T-helper 17 cell (primary cell): Measurements from ENCODE around the gene DAAM2. TPM values are rescaled to one million over a fixed set of nuclear protein-coding genes. Genes with fewer than 3 reads are reported as not detected.

ENCODE experiments used
- ATAC-seq: fragments of 150-1000 bp; cut with Tn5 transposase; 2 replicates; pipeline ENCODE4 v1.10.0; 2021; ENCODE audit warnings: mild to moderate bottlenecking, moderate library complexity
- DNase-seq, 3 donors: peaks; one replicate each; pipeline versions ENCODE4 v3.0.0 to v3.0.0-alpha.2; 2020 to 2021
- H3K9me3 ChIP-seq: one replicate; pipeline ENCODE4 v1.7.0; 2013; ENCODE audit warnings: low read length, mild to moderate bottlenecking; ENCODE audit not compliant: control insufficient read depth, poor library complexity, severe bottlenecking
- H3K27ac Mint-ChIP-seq: one replicate; pipeline ENCODE4 v1.8.0; 2022; ENCODE audit warnings: mild to moderate bottlenecking, moderate library complexity, mixed read lengths
- H3K27me3 Mint-ChIP-seq: one replicate; pipeline ENCODE4 v1.8.0; 2022; ENCODE audit warnings: mixed read lengths
- H3K36me3 Mint-ChIP-seq: one replicate; pipeline ENCODE4 v1.8.0; 2022; ENCODE audit warnings: low read depth, mixed read lengths
- H3K4me1 Mint-ChIP-seq: one replicate; pipeline ENCODE4 v1.8.0; 2022; ENCODE audit warnings: mild to moderate bottlenecking, mixed read lengths
- H3K4me3 Mint-ChIP-seq: one replicate; pipeline ENCODE4 v1.8.0; 2022; ENCODE audit warnings: mild to moderate bottlenecking, moderate library complexity, mixed read lengths
- total RNA-seq, 4 donors: library from RNA in 2 of 4; stranded (reverse) in 2 of 4; gene quantifications; one replicate each; pipeline ENCODE4 v1.2.3 and lab custom pipeline; 2022 to 2026

The DAAM2 gene
- total RNA-seq, 2 donors from 2014 or later, result not detected

GRCh38 chr6:39920157-39920556 lies 128.0 kb downstream of the DAAM2 start:
- Mint-ChIP-seq H3K4me3 (no peak overlapping the region), H3K27me3 (peaks cover 6% of the 10 kb centered on the region)
- ATAC-seq, result no peak

GRCh38 chr6:39922821-39923220 lies 130.6 kb downstream of the DAAM2 start:
- H3K4me3 Mint-ChIP-seq, result no peak overlapping the region
- H3K27ac Mint-ChIP-seq, result no peak overlapping the region
- H3K9me3 ChIP-seq, result no peaks in the 10 kb centered on the region
- H3K36me3 Mint-ChIP-seq, result no peaks in the 10 kb centered on the region
- DNase-seq (no peak), ATAC-seq (no peak)
- H3K27me3 Mint-ChIP-seq, result no peaks in the 10 kb centered on the region
- no peaks in the 10 kb centered on the region for H3K4me1 Mint-ChIP-seq

More at GRCh38 chr6:39920157-39920556, 128.0 kb downstream of the DAAM2 start:
- no peaks in the 10 kb centered on the region for H3K4me1 Mint-ChIP-seq
- no peak for DNase-seq
- H3K36me3 Mint-ChIP-seq, result no peaks in the 10 kb centered on the region
- H3K9me3 ChIP-seq, result no peaks in the 10 kb centered on the region
- no peak overlapping the region for H3K27ac Mint-ChIP-seq

- ATAC-seq, result no peak
- H3K27me3 Mint-ChIP-seq, result no peaks in the 10 kb centered on the region
- no peaks in the 10 kb centered on the region for H3K36me3 Mint-ChIP-seq
- H3K4me1 Mint-ChIP-seq, result no peaks in the 10 kb centered on the region
- H3K9me3 ChIP-seq, result no peaks in the 10 kb centered on the region
- DNase-seq, result no peak
- H3K27ac Mint-ChIP-seq, result no peak overlapping the region
- H3K4me3 Mint-ChIP-seq, result no peak overlapping the region
These were observed 131.2 kb downstream of the DAAM2 start for GRCh38 chr6:39923394-39923793.

GRCh38 chr6:39923861-39924260 lies 131.7 kb downstream of the DAAM2 start:
- no peaks in the 10 kb centered on the region for H3K9me3 ChIP-seq
- DNase-seq, result no peak
- no peak for ATAC-seq
- H3K36me3 Mint-ChIP-seq, result no peaks in the 10 kb centered on the region
- no peaks in the 10 kb centered on the region for H3K4me1 Mint-ChIP-seq
- H3K27ac Mint-ChIP-seq, result no peak overlapping the region
- H3K4me3 Mint-ChIP-seq, result no peak overlapping the region
- no peaks in the 10 kb centered on the region for H3K27me3 Mint-ChIP-seq

- H3K27ac Mint-ChIP-seq, result no peak overlapping the region
- H3K36me3 Mint-ChIP-seq, result no peaks in the 10 kb centered on the region
- no peak for ATAC-seq
- H3K4me3 Mint-ChIP-seq, result no peak overlapping the region
- H3K4me1 Mint-ChIP-seq, result no peaks in the 10 kb centered on the region
- H3K27me3 Mint-ChIP-seq, result no peaks in the 10 kb centered on the region
- no peak for DNase-seq
- no peaks in the 10 kb centered on the region for H3K9me3 ChIP-seq
These were observed 132.1 kb downstream of the DAAM2 start for GRCh38 chr6:39924283-39924682.

GRCh38 chr6:39925191-39925930 lies 133.2 kb downstream of the DAAM2 start:
- Mint-ChIP-seq H3K36me3 (no peaks in the 10 kb centered on the region), H3K4me3 (no peak overlapping the region), H3K27ac (no peak overlapping the region), H3K4me1 (no peaks in the 10 kb centered on the region), H3K27me3 (no peaks in the 10 kb centered on the region)
- no peak for ATAC-seq
- H3K9me3 ChIP-seq, result no peaks in the 10 kb centered on the region
- DNase-seq, result no peak

- no peaks in the 10 kb centered on the region for H3K27me3 Mint-ChIP-seq
- H3K36me3 Mint-ChIP-seq, result no peaks in the 10 kb centered on the region
- no peaks in the 10 kb centered on the region for H3K9me3 ChIP-seq
- no peak overlapping the region for H3K4me3 Mint-ChIP-seq
- H3K4me1 Mint-ChIP-seq, result no peaks in the 10 kb centered on the region
- no peak for ATAC-seq
- no peak for DNase-seq
- H3K27ac Mint-ChIP-seq, result no peak overlapping the region
These were observed 133.7 kb downstream of the DAAM2 start for GRCh38 chr6:39925931-39926290.

- H3K27me3 Mint-ChIP-seq, result no peaks in the 10 kb centered on the region
These were observed 134.5 kb downstream of the DAAM2 start for GRCh38 chr6:39926668-39927067.

GRCh38 chr6:39927159-39927558 lies 135.0 kb downstream of the DAAM2 start:
- no peak for DNase-seq
- peaks cover 4% of the 10 kb centered on the region for H3K27me3 Mint-ChIP-seq
- ATAC-seq, result no peak
- H3K4me1 Mint-ChIP-seq, result no peaks in the 10 kb centered on the region
- no peak overlapping the region for H3K27ac Mint-ChIP-seq
- no peak overlapping the region for H3K4me3 Mint-ChIP-seq
- no peaks in the 10 kb centered on the region for H3K9me3 ChIP-seq
- H3K36me3 Mint-ChIP-seq, result no peaks in the 10 kb centered on the region

More at GRCh38 chr6:39926668-39927067, 134.5 kb downstream of the DAAM2 start:
- Mint-ChIP-seq H3K36me3 (no peaks in the 10 kb centered on the region), H3K27ac (no peak overlapping the region), H3K4me1 (no peaks in the 10 kb centered on the region), H3K4me3 (no peak overlapping the region)
- H3K9me3 ChIP-seq, result no peaks in the 10 kb centered on the region
- no peak for DNase-seq
- ATAC-seq, result no peak

GRCh38 chr6:39929039-39929732 lies 137.0 kb downstream of the DAAM2 start:
- no peak for ATAC-seq
- peaks cover 12% of the 10 kb centered on the region for H3K27me3 Mint-ChIP-seq
- no peak overlapping the region for H3K4me3 Mint-ChIP-seq
- DNase-seq, result no peak
- H3K4me1 Mint-ChIP-seq, result no peaks in the 10 kb centered on the region
- no peaks in the 10 kb centered on the region for H3K36me3 Mint-ChIP-seq
- H3K27ac Mint-ChIP-seq, result no peak overlapping the region
- no peaks in the 10 kb centered on the region for H3K9me3 ChIP-seq

GRCh38 chr6:39929733-39930461 lies 137.7 kb downstream of the DAAM2 start:
- no peak for ATAC-seq

GRCh38 chr6:39930540-39930939 lies 138.4 kb downstream of the DAAM2 start:
- no peaks in the 10 kb centered on the region for H3K36me3 Mint-ChIP-seq
- ATAC-seq, result no peak
- no peaks in the 10 kb centered on the region for H3K4me1 Mint-ChIP-seq
- DNase-seq, result no peak
- no peak overlapping the region for H3K27ac Mint-ChIP-seq
- H3K4me3 Mint-ChIP-seq, result no peak overlapping the region
- peaks cover 17% of the 10 kb centered on the region for H3K27me3 Mint-ChIP-seq
- no peaks in the 10 kb centered on the region for H3K9me3 ChIP-seq

More at GRCh38 chr6:39929733-39930461, 137.7 kb downstream of the DAAM2 start:
- Mint-ChIP-seq H3K36me3 (no peaks in the 10 kb centered on the region), H3K27ac (no peak overlapping the region), H3K27me3 (peaks cover 12% of the 10 kb centered on the region), H3K4me1 (no peaks in the 10 kb centered on the region), H3K4me3 (no peak overlapping the region)
- no peak for DNase-seq
- no peaks in the 10 kb centered on the region for H3K9me3 ChIP-seq

- peaks cover 26% of the 10 kb centered on the region for H3K27me3 Mint-ChIP-seq
- no peak overlapping the region for H3K4me3 Mint-ChIP-seq
- no peaks in the 10 kb centered on the region for H3K9me3 ChIP-seq
- DNase-seq (no peak), ATAC-seq (no peak)
- H3K36me3 Mint-ChIP-seq, result no peaks in the 10 kb centered on the region
- no peaks in the 10 kb centered on the region for H3K4me1 Mint-ChIP-seq
- H3K27ac Mint-ChIP-seq, result no peak overlapping the region
These were observed 139.4 kb downstream of the DAAM2 start for GRCh38 chr6:39931607-39932006.
